Skeletal muscle cell (primary cell): ENCODE measurements around the gene CBX8.
A peak's percentile ranks its signal among the peaks of the same experiment; 100 is the strongest.

Experiments used
- DNase-seq: peaks from one replicate; pipeline ENCODE4 v3.0.0-alpha.2; 2010; ENCODE audit warnings: low read depth
- H3K4me3 ChIP-seq: 2 replicates; pipeline ENCODE4 v1.5.1; 2011; ENCODE audit warnings: low read depth, mild to moderate bottlenecking, control low read depth, low read length, moderate library complexity

The CBX8 gene

DNA sequence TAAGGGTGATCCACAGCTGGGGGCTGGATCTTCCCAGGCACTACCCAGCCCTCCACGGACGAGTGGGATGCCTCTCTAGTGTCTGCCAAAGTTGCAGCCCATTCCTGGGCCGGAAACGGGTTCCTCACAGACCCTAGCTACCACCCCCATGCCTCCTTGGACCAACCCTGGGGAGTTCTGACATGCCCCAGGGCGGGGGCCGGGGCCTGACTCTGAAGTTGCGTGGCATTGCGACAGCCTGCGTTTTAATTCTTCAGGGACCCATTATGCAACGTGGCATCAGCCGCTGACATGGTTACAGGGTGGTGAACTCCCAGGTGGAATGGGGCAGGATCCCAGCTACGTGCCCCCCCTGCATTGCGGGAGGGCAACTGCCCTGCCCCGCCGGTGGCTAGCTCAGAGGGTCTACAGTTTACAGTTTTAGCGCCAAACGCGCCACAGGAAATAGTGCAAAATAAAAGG lies 39.7 kb upstream of the CBX8 start:
- DNase-seq: no peak
- peak overlapping the region; percentile 79 for H3K4me3 ChIP-seq

DNA sequence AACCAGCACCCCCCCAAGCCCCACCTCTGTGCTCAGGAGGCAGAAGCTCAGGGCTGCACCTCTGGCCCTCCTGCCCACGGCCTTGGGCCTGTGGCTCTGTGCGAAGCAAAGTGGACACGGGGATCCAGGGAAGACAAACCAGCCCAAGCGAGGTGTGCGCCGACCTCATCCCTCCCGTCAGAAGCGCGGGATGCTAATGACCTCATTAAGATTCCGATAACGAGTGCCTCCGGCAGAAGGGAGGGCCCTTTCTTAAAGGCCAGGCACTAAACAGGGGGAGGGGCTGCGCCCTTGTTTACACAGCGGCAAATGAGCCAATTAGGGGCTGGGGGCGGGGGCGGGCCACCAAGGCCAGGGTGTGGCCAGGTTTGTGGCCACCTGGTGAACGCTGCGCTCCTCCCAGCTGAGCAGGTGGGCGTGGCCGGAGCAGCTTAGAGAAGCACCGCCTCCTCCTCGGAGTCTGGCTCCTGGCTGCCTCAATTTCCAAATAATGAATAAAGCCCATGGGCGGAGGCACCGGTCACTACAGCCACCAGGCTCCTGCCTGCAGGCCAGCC lies 39.2 kb upstream of the CBX8 start:
- DNase-seq: no peak
- H3K4me3 ChIP-seq: no peak overlapping the region

DNA sequence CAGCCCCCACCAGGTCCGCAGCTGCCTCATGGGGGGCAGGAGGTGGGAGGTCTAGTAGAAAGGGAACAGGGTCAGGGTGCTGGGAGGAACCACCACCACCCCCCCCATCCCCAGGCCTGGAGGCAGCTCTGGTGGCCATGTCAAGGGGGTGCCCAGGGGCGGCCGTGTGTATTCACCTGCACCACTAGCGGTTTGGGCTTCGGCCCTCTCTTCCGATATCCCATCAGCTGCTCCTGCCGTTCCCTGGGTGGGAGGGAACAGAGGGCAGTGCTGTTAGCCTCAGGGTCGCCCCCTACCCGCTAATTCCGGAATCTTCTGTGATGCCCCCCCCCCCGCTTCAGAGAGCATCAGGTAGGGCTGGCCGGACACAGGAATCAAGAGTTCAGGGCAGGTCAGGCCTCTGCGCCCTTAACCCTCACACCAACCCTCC lies 38.6 kb upstream of the CBX8 start:
- no peak overlapping the region for H3K4me3 ChIP-seq
- DNase-seq: no peak

DNA sequence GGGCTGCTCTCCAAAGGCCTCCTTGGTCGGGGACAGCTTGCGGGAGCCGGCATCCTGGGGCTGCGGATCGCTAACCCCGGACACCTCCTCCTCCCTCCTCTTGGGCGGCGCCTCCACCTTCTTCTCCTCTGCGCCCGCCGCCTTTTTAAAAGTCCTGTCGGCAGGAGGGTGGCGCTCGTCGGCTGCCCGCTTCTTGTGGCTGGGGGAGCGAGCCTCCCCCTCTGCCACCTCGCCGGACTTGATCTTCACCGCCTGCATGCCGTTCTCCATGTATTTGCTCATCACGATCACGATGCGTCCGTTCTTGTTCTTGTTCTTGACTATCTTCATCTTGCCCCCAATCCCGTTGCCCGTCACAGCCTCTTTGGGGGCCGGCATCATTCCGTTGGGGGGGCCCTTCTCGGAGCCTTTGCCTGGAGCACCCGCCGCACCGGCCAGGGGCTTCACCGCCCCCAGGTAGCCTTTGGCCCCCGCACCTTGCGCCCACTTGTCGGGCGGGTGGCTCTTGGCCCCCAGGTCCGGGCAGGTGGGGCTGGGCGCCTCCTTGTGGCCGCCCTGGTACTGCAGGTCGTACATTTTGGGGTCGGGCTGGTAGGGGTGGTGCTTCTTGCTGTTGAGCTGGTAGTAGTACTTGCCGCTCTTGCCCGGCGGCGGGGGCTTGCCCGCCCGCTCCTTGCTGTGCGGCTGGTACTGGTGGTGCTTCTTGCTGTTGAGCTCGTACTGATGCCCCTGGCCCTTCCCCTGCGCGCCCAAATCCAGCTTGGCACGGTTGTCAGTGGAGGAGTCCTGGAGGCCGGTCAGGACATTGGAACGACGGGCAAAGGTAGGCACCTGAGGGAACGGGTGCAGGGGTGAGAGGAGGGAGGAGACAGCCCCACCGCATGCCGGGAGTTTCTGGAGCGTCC lies 37.9 kb upstream of the CBX8 start:
- DNase-seq: no peak

DNA sequence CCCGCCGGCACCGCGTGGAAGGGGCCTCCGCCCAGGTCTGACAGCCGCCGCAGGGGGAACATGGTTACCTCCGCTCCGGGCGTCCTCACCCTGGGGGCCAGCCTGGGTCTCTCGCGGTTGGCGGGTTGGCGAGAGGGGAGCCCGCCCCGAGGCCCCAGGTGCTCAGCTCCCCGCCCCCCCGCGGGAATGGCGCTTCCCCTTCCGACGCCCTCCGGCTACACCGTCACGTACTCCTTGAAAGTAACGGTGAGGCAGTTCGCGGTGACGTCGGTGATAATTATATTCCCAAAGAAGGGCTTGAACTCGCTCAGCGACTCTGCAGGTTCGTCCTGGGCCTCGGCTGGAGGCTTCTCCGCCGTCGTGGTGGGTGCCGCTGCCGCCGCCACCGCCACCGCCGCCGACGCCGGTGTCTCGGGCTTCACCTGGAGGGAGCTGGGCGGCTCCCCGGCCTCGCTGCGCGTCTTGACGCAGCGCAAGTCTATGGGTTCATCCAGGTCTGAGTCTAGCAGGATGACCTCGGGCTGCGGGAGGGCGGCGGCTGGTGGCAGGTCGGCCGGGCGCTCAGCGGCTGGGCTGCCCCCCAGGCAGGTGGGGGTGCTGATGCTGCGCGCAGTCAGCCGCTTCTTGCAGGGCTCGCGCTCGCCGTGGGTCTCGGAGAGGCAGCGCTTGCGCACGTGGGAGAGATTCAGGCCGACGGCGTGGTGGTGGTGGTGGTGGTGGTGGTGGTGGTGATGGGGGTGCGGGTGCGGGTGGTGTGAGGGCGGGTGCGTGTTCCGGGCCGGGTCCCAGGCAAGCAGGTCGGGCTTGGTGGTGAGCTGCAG lies 37.1 kb upstream of the CBX8 start:
- no peak overlapping the region for H3K4me3 ChIP-seq
- DNase-seq: no peak

More for the DNA sequence above, 37.9 kb upstream of the CBX8 start:
- no peak overlapping the region for H3K4me3 ChIP-seq

DNA sequence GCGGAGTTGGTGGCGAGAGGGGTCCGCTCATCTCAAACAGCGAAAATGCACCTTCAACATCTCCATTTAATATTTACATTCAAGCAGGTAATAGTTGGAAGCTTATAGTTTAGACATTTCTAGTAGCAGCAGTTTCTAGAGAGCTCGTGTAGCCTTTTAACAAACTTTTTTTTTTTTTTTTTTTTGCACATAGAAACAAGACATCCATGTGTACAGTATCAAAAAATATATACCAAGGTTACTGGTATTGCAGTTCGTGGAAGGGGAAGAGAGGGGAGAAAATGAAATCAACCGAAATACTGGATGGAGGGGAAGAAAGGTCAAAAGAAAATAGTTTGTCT lies 36.2 kb upstream of the CBX8 start:
- H3K4me3 ChIP-seq: no peak overlapping the region
- DNase-seq: no peak

DNA sequence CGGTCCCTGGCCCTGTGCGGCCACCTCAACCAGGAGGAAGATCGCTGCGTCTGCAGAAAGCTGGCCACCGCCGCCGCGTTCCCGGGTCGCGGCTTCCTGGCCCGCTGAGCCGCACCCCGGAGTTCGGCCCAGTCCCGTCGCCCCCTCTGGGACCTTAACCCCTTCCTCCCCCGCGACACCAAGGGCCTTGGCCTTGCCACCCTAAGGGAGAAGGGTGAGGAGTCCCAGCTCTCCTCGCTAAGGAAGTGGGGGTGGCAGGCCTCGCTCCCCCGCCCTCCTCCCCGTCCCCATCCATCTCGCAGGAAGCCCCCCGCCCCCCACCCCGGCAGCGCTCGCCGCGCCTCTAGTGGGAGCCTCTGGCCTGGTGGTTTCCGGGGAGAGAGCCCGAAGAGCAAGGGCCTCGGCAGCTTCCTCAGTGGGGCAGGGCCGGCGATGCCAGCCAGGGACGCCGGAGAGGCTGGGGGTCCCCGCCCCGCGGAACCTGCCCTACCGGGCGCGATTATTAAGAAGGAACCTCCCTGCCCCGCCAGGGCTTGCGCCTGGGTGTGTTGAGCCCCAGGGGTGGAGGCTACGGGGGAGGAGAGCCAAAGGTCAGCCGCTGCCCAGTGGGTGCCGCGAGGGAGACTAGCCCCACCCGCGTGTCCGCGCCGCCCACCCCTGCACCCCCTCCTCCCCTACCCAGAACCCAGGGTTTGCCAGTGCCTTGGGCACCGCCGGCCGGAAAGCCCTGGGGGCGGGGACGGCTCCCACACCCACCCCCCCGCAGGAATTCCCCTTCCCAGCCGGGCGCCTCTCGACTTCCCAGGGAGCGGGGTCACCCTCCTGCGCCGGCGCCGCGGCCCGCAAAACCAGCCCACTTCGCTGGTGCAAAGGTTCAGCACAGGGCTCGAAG lies 35.6 kb upstream of the CBX8 start:
- no peak overlapping the region for H3K4me3 ChIP-seq

DNA sequence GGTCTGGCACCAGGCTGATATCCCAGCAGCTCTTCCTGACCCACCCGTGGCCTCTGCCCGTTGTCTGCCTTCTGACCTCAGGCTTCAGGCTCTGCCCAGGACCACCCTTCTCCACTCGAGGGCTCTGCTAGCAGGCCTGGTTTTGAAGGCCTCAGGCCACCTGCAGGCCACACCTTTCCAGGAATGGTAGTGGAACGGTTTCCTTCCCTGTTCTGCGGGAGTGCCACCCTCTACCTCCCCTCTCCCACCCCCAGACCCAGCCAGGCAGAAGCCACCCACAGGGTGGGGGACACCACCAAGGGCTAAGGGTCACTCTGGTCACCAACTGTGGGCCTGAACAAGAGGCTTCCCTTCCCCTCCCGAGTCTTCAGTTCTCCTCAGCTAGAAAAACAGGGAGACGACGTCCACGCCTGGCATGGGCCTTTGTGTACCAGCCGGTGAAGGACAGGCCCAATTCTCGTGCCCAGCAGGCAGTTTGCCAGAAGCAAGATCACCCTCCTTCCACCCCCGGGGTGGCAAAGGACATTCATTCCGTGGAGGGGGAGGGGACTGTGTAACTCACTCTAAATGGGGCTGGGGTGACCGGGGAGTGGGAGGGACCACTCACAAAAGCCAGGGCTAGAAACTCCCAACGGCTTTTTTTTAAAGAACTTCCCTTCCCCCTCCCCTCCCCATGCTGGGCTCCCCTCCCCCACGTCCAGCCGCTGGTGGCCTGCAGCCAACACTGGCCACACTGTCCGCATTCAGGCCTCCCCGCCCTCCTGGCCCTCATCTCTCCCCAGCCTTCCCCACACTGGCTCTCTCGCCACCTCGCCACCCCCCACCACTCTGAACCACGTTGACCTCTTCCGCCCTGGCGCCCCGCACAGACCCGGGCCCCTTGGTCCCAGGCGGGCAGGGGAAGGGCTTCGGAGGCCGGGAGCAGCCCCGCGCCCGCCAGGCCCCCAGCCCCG lies 34.7 kb upstream of the CBX8 start:
- no peak overlapping the region for H3K4me3 ChIP-seq
- DNase-seq: no peak

More for the DNA sequence above, 35.6 kb upstream of the CBX8 start:
- no peak for DNase-seq

DNA sequence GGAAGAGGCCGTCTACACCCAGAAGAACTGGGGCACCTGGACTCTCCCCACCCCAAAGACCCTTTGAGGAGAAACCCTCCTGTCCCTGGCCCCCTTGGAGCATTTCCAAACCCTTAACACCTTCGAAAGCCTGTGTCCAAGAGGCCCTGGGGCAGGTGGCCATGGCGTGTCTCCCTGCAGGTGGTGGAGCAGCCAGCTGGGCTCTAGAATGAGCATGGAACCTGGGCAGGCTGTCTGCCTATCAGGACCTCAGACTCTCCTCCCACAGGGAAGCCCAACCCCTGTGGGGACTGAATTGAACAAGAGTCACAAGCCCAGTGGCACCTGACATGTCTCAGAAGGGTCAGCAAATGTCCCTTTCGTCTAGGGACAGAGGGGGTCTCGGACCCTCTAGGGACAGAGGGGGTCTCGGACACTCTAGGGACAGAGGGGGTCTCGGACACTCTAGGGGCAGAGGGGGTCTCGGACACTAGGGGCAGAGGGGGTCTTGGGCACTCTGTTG lies 33.9 kb upstream of the CBX8 start:
- H3K4me3 ChIP-seq: no peak overlapping the region
- DNase-seq: no peak

DNA sequence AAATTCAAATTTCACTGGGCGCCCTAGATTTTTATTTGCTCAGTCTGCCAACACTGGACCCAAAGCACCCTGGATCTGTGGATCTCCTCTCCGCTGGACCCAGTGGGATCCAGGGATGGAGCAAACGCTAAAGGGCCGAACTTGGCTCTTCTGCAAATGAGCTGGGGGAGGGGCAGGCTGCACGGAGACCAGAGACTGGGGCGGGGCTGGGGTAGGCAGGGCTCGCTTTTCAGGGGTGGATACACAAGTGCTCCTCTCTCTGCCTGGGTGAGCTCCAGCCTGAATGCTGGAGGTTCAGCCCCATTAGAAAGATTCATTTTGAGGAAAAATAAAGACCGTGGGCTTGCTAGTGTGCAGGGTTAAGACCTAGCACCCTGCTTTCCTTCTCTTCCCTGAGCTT lies 33.4 kb upstream of the CBX8 start:
- DNase-seq: no peak

DNA sequence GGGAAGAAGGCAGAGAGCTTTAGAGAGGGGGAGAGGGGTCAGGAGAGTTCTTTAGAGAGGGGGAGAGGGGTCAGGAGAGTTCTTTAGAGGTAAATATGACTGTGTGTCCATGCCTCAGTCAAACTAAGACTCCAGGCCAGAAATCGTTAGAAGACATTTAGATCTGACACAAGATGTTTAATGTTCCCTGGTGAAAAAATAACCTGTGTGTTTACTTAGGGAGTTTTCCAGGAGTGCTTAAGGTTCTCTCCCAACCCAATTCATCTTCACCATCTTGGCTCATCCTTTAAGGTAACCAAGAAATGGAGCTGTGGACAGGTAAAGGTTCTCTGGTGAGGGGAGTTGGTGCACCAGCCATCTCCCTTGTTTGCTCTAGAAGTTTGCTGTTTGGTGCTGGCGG lies 32.6 kb upstream of the CBX8 start:
- no peak overlapping the region for H3K4me3 ChIP-seq
- no peak for DNase-seq

More for the DNA sequence above, 33.4 kb upstream of the CBX8 start:
- H3K4me3 ChIP-seq: no peak overlapping the region

DNA sequence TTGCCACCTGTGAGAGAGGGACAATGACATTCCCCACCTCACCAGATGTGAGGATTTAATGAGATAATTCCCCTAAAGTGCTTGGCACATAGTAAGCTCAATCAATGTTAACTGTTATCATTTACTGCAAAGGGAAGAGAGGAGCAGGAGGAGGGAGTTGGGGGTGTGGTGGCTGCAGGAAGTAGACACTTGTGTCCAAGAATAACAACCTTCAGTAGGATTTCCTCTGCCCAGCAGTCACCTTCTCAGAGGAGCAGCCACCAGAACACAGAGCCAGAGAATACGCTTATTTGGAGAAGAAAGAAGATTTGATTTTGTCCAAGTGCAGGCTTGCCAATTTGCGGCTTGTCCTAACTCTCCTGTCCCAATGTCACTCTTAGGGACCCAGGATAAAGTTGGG lies 32.1 kb upstream of the CBX8 start:
- no peak overlapping the region for H3K4me3 ChIP-seq
- no peak for DNase-seq

DNA sequence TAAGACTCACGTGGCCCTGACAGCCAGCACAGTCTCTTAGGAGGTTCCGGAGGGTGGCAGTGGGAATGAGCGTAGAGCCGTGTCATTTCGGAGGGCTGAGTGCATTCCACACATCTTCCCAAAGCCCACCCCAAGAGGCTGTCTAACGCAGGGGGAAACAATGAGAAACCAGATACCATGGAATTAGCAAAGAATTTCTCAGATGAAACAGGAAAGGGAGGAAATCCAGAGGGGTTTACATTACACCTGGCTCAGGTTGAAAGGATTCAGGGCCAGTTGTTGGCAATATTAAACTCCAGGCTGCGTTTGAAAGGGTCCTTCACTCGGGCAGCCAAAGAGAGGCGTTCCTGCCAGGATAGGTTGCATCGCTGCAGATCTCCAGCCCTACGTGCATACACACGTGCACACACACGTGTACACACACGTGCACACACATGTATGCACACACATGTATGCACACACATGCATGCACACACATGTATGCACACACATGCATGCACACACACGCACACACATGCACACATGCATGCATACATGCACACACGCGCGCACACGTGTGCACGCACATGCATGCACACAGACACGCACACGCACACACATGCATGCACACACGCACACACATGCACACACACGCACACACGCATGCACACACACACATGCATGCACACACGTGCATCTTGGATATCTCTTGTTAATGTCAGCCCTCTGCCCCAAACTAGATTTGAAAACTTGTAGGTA lies 30.1 kb upstream of the CBX8 start:
- no peak for DNase-seq
- no peak overlapping the region for H3K4me3 ChIP-seq

DNA sequence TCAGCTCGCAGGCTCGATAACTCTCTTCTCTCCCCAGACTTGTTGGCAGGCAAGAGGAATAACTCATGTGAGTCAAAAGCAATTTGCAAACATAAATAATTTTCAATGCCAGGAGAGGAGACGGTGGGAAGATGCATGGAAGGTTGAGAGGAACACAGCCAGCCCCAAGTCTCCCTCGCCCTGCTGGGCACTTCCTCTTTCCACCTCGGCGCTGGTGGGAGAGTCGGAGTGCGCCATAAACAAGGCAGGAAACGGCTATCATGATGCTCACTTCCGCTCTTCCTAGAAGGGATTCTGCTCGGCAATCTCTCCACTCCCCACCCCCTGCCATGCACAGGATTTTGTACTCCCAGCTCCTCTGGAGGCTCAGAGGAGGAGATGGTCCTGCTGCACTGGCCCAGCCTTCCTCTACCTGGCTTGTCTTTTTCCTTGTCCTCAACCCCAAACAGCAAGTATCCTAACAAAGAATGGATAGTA lies 29.4 kb upstream of the CBX8 start:
- H3K4me3 ChIP-seq: no peak overlapping the region
- no peak for DNase-seq

DNA sequence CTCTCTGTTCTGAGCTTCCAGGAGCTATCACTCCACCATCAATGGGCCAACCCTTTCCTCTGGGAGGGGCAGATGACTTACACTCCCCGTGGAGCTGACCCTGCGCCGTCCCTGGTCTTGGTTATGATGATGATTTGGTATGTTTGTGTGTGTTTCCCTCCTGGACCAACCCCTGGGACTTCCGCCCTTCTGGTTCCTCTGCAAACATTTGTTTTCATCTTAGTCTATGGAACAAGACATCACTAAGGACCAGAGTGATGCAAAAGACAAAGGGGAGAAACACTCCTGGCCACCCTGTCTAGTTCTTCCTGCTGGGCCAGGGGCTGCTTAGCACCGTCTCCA lies 28.7 kb upstream of the CBX8 start:
- no peak for DNase-seq
- no peak overlapping the region for H3K4me3 ChIP-seq

DNA sequence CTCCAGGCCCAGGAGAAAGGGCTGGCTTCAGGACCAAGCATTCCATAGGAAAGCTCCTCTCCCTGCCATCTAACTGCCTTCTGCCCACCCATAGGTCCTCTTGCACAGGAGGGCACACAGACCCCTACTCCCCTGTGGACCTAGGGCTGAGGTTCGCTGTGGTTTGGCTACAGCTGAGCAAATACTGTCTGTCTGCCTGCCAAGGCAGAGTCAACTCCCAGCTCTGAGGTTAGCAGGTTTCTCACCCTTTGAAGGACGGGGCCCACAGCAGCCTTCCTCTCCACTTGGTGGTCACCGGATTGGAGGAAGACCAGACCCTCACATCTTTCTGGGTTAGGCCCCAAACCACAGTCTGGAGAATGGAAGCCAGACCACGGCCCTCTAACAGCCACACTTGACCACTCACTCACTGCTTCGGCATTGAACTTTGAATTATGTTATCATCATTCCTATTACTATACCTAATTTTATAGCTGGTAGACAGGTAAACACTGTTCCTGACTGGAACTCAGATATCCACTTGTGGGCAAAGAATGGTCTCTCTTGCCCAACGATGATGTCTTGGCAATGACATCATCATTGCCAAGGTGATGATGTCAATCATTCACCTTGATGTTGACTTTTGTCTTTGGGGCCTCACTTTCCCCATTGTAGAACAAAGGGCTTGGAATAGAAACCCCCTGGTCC lies 28.2 kb upstream of the CBX8 start:
- no peak overlapping the region for H3K4me3 ChIP-seq
- DNase-seq: no peak

DNA sequence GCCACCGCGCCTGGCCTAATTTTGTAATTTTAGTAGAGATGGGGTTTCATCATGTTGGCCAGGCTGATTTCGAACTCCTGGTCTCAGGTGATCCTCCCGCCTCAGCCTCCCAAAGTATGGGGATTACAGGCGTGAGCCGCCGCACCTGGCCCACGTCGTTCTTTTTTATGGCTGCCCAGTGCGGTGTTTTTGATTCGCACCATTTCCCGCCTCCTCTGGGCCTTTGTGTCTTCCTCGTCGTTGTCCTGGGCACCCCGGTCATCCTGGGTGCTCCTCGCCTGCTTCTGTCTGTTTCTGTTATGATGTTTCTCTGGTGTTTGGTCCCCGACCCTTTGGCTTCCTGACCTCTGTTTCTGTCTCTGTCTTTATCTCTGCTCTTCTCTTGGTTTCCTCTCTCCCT lies 27.4 kb upstream of the CBX8 start:
- no peak for DNase-seq
- no peak overlapping the region for H3K4me3 ChIP-seq
